Kidney epithelial cell (primary cell): ENCODE measurements around the gene LRRC23. TPM values are rescaled to one million over a fixed set of nuclear protein-coding genes. Genes with fewer than 3 reads are reported as not detected.
"Not testable (repeated sequence)": the region's sequence is repeated elsewhere in the genome, so short reads cannot be mapped to it uniquely, and the experiment has no call there.

Source experiments
- DNase-seq: peaks from one replicate; pipeline ENCODE4 v3.0.0-alpha.2; 2010; ENCODE audit warnings: low read depth
- H3K27me3 ChIP-seq: 2 replicates; pipeline ENCODE4 v1.6.0; 2011; ENCODE audit warnings: low read length; ENCODE audit not compliant: control insufficient read depth, insufficient read depth
- H3K36me3 ChIP-seq: 2 replicates; pipeline ENCODE4 v1.5.1; 2011; ENCODE audit warnings: low read length; ENCODE audit not compliant: control insufficient read depth, insufficient read depth
- H3K4me3 ChIP-seq: 2 replicates; pipeline ENCODE4 v1.5.1; 2011; ENCODE audit warnings: low read depth, mild to moderate bottlenecking, control low read depth, low read length
- total RNA-seq: library from RNA; depleted of rRNA; stranded (reverse); fragments of >200 nt; gene quantifications from 2 replicates; pipeline ENCODE4 v1.2.3, GENCODE V29; 2015
- TF ChIP-seq, protein P1 (sequence below): IDR thresholded peaks from 2 replicates; pipeline ENCODE4 v1.5.1; 2011; ENCODE audit warnings: mild to moderate bottlenecking, moderate library complexity, low read length, control low read depth, inconsistent platforms; ENCODE audit not compliant: insufficient read depth, poor library complexity, severe bottlenecking

The LRRC23 gene
- total RNA-seq, 1 donor from 2014 or later = 11.6 TPM

DNA sequence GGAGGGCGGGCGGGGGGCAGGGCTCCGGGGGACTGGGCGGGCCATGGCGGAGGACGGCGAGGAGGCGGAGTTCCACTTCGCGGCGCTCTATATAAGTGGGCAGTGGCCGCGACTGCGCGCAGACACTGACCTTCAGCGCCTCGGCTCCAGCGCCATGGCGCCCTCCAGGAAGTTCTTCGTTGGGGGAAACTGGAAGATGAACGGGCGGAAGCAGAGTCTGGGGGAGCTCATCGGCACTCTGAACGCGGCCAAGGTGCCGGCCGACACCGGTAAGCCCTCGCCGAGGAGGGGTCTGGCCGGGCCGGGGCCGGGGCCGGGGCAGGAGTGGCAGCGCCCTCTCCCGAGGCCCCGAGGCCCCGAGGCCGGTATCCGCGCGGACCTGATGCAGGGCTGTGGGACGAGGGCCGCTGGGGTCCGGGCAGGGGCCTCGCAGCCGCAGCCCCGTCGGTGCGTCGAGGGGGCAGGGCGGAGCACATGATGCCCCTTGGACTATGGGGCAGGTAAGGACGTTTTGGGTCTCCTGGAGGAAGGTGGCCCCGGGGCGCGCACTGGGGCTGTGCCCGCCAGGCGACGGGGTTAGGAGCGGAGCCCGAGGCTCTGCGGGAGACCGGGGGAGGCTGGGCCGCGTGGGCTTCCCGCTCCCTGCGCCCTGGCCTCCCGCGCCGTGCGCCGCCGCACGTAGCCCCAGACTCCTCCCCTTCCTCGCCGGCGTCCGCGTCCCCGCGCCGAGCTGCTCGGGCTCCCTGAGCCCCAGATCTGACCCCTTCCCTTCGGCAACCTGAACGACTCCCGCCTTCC lies 37.0 kb upstream of the LRRC23 start, which contains the start of gene TPI1:
Gene TPI1, plus strand, starts transcription at position 119 of the 798 bp plus-strand sequence. Its CDS starts 36 bp downstream, at position 155.
- TF ChIP-seq, protein P1, sequence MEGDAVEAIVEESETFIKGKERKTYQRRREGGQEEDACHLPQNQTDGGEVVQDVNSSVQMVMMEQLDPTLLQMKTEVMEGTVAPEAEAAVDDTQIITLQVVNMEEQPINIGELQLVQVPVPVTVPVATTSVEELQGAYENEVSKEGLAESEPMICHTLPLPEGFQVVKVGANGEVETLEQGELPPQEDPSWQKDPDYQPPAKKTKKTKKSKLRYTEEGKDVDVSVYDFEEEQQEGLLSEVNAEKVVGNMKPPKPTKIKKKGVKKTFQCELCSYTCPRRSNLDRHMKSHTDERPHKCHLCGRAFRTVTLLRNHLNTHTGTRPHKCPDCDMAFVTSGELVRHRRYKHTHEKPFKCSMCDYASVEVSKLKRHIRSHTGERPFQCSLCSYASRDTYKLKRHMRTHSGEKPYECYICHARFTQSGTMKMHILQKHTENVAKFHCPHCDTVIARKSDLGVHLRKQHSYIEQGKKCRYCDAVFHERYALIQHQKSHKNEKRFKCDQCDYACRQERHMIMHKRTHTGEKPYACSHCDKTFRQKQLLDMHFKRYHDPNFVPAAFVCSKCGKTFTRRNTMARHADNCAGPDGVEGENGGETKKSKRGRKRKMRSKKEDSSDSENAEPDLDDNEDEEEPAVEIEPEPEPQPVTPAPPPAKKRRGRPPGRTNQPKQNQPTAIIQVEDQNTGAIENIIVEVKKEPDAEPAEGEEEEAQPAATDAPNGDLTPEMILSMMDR = no peak
- DNase-seq = no peak
- H3K27me3 ChIP-seq = no peaks in the 10 kb centered on the region
- H3K4me3 ChIP-seq = peak within 1 kb of the TSS; percentile 96
- H3K36me3 ChIP-seq = peaks cover 14% of the 10 kb centered on the region

DNA sequence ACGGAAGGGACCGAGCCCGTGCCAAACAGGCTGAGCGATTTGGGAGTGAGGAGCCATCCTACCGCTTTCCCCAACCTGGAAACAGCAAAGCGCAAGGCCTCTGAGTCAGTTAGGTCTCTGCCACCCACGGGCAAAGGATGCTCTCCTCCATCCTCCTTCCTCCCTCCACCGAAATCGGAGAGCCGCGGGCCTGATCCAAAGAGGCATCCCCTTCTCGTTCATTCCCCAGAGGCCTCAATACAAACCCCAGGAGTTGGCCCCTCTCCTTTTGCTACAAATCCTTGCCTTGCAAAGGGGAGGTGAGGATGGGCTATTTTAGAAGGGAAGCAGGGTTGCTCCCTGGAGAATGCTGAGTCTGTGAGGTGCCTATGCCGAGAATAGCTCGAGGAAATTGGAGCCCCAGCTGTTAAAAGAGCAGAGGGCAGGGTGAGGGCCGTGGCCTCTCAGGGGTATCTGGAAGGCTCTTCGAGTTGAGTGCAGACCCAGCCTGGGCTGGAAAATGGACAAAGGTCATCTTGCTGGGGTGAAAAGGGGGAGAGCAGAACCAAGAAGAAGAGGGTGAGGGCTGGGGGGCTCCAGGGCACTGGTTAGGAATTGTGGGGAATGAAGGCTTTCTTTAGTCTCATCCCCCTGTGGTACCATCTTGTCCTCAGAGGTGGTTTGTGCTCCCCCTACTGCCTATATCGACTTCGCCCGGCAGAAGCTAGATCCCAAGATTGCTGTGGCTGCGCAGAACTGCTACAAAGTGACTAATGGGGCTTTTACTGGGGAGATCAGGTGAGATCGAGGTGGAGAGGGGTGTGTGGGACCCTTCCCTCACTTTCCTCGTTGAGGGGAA lies 36.2 kb upstream of the LRRC23 start:
- TF ChIP-seq, protein P1 = peak; percentile 12
- Histone ChIP-seq H3K36me3 (peaks cover 11% of the 10 kb centered on the region), H3K4me3 (peak overlapping the region; percentile 96)

DNA sequence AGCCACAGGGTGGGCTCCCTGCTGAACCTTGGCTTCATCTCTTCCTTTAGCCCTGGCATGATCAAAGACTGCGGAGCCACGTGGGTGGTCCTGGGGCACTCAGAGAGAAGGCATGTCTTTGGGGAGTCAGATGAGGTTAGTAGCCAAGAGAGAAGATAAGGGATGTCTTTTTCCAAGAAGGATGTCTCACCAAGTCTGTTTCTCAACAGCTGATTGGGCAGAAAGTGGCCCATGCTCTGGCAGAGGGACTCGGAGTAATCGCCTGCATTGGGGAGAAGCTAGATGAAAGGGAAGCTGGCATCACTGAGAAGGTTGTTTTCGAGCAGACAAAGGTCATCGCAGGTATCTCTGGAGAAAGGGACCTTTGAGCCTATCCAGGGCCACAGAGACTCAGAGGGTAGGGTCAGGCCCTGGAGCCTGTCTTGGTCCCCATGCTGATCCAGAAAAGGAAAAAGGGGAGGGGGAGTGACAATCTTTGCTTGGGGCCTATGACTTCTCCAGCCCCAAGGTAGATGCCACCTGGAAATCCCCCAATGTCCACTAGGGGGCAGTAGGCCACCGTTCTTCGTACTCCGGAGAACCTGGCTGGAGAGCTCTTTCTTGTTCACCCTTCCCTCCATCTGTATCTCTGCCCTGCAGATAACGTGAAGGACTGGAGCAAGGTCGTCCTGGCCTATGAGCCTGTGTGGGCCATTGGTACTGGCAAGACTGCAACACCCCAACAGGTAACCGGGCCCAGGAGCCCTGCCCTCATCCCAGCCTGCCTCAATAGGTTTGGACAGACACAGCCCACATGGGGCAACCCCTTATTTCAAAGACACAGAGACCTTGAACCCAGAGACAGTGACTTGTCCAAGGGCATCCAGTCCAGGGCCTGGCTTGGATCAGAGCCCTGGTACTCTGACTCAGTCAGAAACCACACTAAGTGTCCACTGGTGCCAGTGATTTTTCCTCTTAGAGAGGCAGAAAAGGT lies 35.3 kb upstream of the LRRC23 start:
- H3K36me3 ChIP-seq = peaks cover 11% of the 10 kb centered on the region
- no peak for DNase-seq

More for the DNA sequence above, 36.2 kb upstream of the LRRC23 start:
- no peak for DNase-seq
- no peaks in the 10 kb centered on the region for H3K27me3 ChIP-seq

DNA sequence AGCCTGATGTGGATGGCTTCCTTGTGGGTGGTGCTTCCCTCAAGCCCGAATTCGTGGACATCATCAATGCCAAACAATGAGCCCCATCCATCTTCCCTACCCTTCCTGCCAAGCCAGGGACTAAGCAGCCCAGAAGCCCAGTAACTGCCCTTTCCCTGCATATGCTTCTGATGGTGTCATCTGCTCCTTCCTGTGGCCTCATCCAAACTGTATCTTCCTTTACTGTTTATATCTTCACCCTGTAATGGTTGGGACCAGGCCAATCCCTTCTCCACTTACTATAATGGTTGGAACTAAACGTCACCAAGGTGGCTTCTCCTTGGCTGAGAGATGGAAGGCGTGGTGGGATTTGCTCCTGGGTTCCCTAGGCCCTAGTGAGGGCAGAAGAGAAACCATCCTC lies 34.3 kb upstream of the LRRC23 start:
- not testable (repeated sequence) for H3K4me3 ChIP-seq, H3K36me3 ChIP-seq, H3K27me3 ChIP-seq, DNase-seq

More for the DNA sequence above, 35.3 kb upstream of the LRRC23 start:
- Histone ChIP-seq H3K4me3 (peak overlapping the region; percentile 96), H3K27me3 (no peaks in the 10 kb centered on the region)
- TF ChIP-seq, protein P1 = peak; percentile 88

DNA sequence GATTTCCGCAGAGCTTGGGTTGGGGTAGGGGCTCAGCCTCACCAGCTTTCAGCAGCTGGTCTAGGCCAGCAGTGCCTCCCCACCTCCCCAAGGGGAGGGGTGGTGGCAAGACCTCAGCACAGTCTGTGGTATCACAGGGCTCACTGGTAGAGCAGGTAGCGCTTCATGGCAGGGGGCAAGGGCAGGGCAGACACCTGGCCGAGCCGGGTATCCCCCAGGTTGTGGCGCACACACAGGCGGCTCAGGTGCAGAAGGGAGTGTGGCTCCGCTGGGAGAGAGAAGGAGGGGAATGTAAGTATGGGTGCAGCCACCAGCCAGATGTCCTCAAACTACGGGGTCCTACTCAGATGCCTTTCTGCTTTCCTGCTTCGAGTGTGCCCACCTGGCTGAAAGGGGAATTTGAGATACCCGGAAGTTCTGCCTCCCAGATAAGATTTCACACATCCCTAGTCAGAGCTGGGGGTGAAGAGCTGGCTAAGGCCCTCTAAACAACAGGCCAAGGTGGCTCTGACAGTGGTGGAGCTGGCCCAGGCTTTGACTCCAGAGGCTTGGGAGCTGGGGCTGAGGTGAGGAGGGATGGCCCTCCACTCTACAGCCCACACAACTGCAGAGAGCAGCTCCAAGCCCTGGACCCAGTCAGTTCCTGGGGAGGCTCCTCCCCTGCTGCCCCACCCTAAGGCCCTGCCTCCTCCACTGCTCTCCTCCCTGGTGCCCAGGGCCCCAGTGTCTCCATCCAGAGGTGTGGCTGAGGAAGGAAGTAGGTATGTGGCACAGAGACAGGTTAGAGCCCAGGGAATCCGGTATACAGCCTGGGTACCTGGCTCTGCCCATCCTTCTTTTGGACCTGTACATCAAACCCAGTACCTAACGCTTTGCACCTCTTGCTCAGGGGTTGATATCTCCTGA lies 33.3 kb upstream of the LRRC23 start:
- H3K36me3 ChIP-seq = peaks cover 9% of the 10 kb centered on the region
- H3K4me3 ChIP-seq = peak overlapping the region; percentile 76
- DNase-seq = no peak
- no peaks in the 10 kb centered on the region for H3K27me3 ChIP-seq
- TF ChIP-seq, protein P1 = no peak
